Activated naive CD8-positive, alpha-beta T cell treated with anti-CD3 and anti-CD28 coated beads for 36 hours (primary cell): ENCODE data around the gene CASKIN1. TPM values are rescaled to one million over a fixed set of nuclear protein-coding genes. Genes with fewer than 3 reads are reported as not detected.

Experiments used
- total RNA-seq, 2 experiments: library from RNA; stranded (reverse); gene quantifications; one replicate each; pipeline ENCODE4 v1.2.3, GENCODE V29; 2021

CASKIN1 gene
- total RNA-seq, 2 experiments from 2014 or later = 1.8 to 3.4 TPM

Other genes starting within 250 kb of the CASKIN1 start
- not detected for gene RPL3L, start 241.9 kb downstream of the CASKIN1 start, total RNA-seq
- 100 to 1,000 TPM; 138 to 141 TPM for gene NDUFB10, start 237.1 kb downstream of the CASKIN1 start, total RNA-seq
- gene RPS2, start 231.8 kb downstream of the CASKIN1 start, total RNA-seq = 1,000 to 10,000 TPM; 5,183 to 5,266 TPM
- gene RNF151, start 229.7 kb downstream of the CASKIN1 start, total RNA-seq = not detected
- 10 to 100 TPM; 66.3 to 72.6 TPM for gene TBL3, start 224.6 kb downstream of the CASKIN1 start, total RNA-seq
- under 1 TPM in 1 of 2 experiments, not detected in 1; 0.35 TPM for gene NOXO1, start 215.1 kb downstream of the CASKIN1 start, total RNA-seq
- 10 to 100 TPM; 27.3 to 29.5 TPM for gene GFER, start 212.4 kb downstream of the CASKIN1 start, total RNA-seq
- gene SYNGR3, start 206.6 kb downstream of the CASKIN1 start, total RNA-seq = 1 to 10 TPM; 2.0 to 3.5 TPM
- gene ZNF598, start 186.8 kb downstream of the CASKIN1 start, total RNA-seq = 10 to 100 TPM; 98.3 to 99.8 TPM
- 10 to 100 TPM; 29.1 to 34.2 TPM for gene NPW, start 176.8 kb downstream of the CASKIN1 start, total RNA-seq
- 1 to 10 TPM; 2.4 to 3.7 TPM for gene NHERF2, start 169.7 kb downstream of the CASKIN1 start, total RNA-seq
- 10 to 100 TPM; 30.6 to 32.0 TPM for gene NTHL1, start 148.8 kb downstream of the CASKIN1 start, total RNA-seq
- 10 to 100 TPM; 52.3 to 57.5 TPM for gene TSC2, start 148.6 kb downstream of the CASKIN1 start, total RNA-seq
- gene PKD1, start 60.7 kb downstream of the CASKIN1 start, total RNA-seq = 10 to 100 TPM; 52.6 to 54.5 TPM
- gene RAB26, start 48.0 kb downstream of the CASKIN1 start, total RNA-seq = under 1 TPM; 0.26 to 0.35 TPM
- 10 to 100 TPM; 86.4 to 89.2 TPM for gene TRAF7, start 40.8 kb downstream of the CASKIN1 start, total RNA-seq
- gene MLST8, start 8.8 kb upstream of the CASKIN1 start, total RNA-seq = 10 to 100 TPM; 89.5 to 92.3 TPM
- 1 to 10 TPM; 2.3 to 6.4 TPM for gene BRICD5, start 14.3 kb upstream of the CASKIN1 start, total RNA-seq
- gene PGP, start 18.2 kb upstream of the CASKIN1 start, total RNA-seq = 10 to 100 TPM; 24.2 to 24.5 TPM
- 10 to 100 TPM; 23.0 to 24.1 TPM for gene E4F1, start 27.0 kb upstream of the CASKIN1 start, total RNA-seq
- under 1 TPM; 0.87 to 0.92 TPM for gene DNASE1L2, start 39.8 kb upstream of the CASKIN1 start, total RNA-seq
- gene ECI1, start 55.0 kb upstream of the CASKIN1 start, total RNA-seq = 10 to 100 TPM; 27.5 to 30.0 TPM
- 100 to 1,000 TPM; 403 to 415 TPM for gene RNPS1, start 71.5 kb upstream of the CASKIN1 start, total RNA-seq
- gene ABCA3, start 144.1 kb upstream of the CASKIN1 start, total RNA-seq = 1 to 10 TPM; 3.5 to 4.0 TPM
- 10 to 100 TPM; 38.3 to 38.8 TPM for gene CCNF, start 232.8 kb upstream of the CASKIN1 start, total RNA-seq